Measurements from ENCODE around the gene ZNF625.
A peak's percentile ranks its signal among the peaks of the same experiment; 100 is the strongest.

Gene ZNF625

GRCh38 chr19:12187625-12188024, 31.1 kb upstream of the ZNF625 start:
- Histone ChIP-seq H3K4me1 (ENCODE audit: insufficient read depth, low read length, poor library complexity, severe bottlenecking) (no peaks in the 10 kb centered on the region), H4K20me1 (ENCODE audit: insufficient read depth, low read length, poor library complexity, severe bottlenecking) (no peaks in the 10 kb centered on the region), H3K4me2 (ENCODE audit: low read depth, low read length, poor library complexity, severe bottlenecking) (no peak overlapping the region), H3K9me3 (ENCODE audit: insufficient read depth, low read depth, low read length) (peaks cover 39% of the 10 kb centered on the region), H3K4me3 (ENCODE audit: low read length, poor library complexity, severe bottlenecking) (no peak overlapping the region), H3K9me2 (replicated peaks; ENCODE audit: low read depth, low read length) (no peaks in the 10 kb centered on the region), H3F3A (ENCODE audit: low read depth) (no peaks in the 10 kb centered on the region), H3K9ac (ENCODE audit: low read depth, low read length, poor library complexity, severe bottlenecking) (no peak overlapping the region), H3K27me3 (ENCODE audit: insufficient read depth, low read length, poor library complexity, severe bottlenecking) (no peaks in the 10 kb centered on the region), H3K36me3 (ENCODE audit: insufficient read depth, low read length) (peaks cover 77% of the 10 kb centered on the region), H3K79me2 (ENCODE audit: insufficient read depth, low read length) (peaks cover 26% of the 10 kb centered on the region), H2AFZ (ENCODE audit: low read length) (no peak overlapping the region)
- TF ChIP-seq EZH2phosphoT487 (IDR thresholded peaks at IDR 0.05; ENCODE audit: borderline replicate concordance): no peak
- TF ChIP-seq, protein P1, sequence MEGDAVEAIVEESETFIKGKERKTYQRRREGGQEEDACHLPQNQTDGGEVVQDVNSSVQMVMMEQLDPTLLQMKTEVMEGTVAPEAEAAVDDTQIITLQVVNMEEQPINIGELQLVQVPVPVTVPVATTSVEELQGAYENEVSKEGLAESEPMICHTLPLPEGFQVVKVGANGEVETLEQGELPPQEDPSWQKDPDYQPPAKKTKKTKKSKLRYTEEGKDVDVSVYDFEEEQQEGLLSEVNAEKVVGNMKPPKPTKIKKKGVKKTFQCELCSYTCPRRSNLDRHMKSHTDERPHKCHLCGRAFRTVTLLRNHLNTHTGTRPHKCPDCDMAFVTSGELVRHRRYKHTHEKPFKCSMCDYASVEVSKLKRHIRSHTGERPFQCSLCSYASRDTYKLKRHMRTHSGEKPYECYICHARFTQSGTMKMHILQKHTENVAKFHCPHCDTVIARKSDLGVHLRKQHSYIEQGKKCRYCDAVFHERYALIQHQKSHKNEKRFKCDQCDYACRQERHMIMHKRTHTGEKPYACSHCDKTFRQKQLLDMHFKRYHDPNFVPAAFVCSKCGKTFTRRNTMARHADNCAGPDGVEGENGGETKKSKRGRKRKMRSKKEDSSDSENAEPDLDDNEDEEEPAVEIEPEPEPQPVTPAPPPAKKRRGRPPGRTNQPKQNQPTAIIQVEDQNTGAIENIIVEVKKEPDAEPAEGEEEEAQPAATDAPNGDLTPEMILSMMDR (conservative IDR thresholded peaks at IDR 0.05; ENCODE audit: low read length): no peak

DNA sequence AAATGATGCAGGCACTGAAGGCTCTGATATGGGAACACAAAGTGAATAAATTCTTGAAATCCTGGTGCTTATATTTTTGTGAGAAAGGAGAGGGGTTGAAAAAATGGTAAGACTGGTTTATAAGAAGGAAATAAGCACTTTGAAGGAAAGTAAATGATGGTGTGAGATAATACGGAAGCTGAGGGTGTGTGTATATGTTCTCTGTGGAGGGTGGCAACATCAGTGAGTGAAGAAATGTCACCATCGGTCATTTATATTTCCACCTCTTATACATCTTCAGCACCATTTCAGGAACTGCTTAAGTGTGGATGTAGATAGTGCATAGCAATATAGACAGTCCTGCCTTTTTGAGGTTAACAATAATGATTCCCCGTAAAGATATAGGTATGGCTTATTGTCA, 23.8 kb upstream of the ZNF625 start:
- Histone ChIP-seq H3K27me3 (ENCODE audit: insufficient read depth, low read length, poor library complexity, severe bottlenecking) (no peaks in the 10 kb centered on the region), H3K36me3 (ENCODE audit: insufficient read depth, low read length) (peaks cover 16% of the 10 kb centered on the region; the same call in 1 of the 2 replicates), H2AFZ (ENCODE audit: low read length) (no peak overlapping the region), H3K9ac (ENCODE audit: low read depth, low read length, poor library complexity, severe bottlenecking) (no peak overlapping the region), H3K9me3 (ENCODE audit: insufficient read depth, low read depth, low read length) (peaks cover 7% of the 10 kb centered on the region; the same call in 1 of the 2 replicates), H3F3A (ENCODE audit: low read depth) (no peaks in the 10 kb centered on the region), H3K79me2 (ENCODE audit: insufficient read depth, low read length) (peaks cover 92% of the 10 kb centered on the region), H3K9me2 (replicated peaks; ENCODE audit: low read depth, low read length) (no peaks in the 10 kb centered on the region), H3K4me2 (ENCODE audit: low read depth, low read length, poor library complexity, severe bottlenecking) (no peak overlapping the region), H4K20me1 (ENCODE audit: insufficient read depth, low read length, poor library complexity, severe bottlenecking) (peaks cover 7% of the 10 kb centered on the region), H3K4me3 (ENCODE audit: low read length, poor library complexity, severe bottlenecking) (no peak overlapping the region), H3K4me1 (ENCODE audit: insufficient read depth, low read length, poor library complexity, severe bottlenecking) (no peaks in the 10 kb centered on the region)
- no peak for TF ChIP-seq EZH2phosphoT487 (IDR thresholded peaks at IDR 0.05; ENCODE audit: borderline replicate concordance)
- TF ChIP-seq, protein P1 (conservative IDR thresholded peaks at IDR 0.05; ENCODE audit: low read length): no peak

DNA sequence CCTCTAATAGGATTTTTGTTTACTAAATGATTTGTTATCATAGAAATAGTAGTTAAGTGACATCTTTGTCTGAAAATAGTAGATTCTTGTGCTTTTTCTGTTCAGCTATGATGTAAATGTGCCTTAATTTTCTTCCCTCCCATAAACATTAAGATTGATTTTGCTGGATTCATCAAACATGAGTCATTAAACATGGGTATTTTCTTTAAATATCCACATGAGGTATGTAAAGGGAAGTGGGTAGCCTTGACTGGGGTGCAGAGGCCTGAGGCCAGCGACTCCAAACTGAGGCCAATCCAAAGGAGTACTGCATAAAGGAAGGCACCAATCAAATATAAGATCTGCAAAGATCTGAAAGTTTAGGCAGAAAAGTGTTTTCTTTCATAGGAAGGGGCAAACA, 10.1 kb upstream of the ZNF625 start:
- Histone ChIP-seq H3K27me3 (ENCODE audit: insufficient read depth, low read length, poor library complexity, severe bottlenecking) (peaks cover 4% of the 10 kb centered on the region), H3F3A (ENCODE audit: low read depth) (no peaks in the 10 kb centered on the region), H3K79me2 (ENCODE audit: insufficient read depth, low read length) (peaks cover 80% of the 10 kb centered on the region), H3K9me3 (ENCODE audit: insufficient read depth, low read depth, low read length) (no peaks in the 10 kb centered on the region), H3K4me3 (ENCODE audit: low read length, poor library complexity, severe bottlenecking) (peak overlapping the region; percentile 49), H3K36me3 (ENCODE audit: insufficient read depth, low read length) (peaks cover 9% of the 10 kb centered on the region; the same call in 1 of the 2 replicates), H2AFZ (ENCODE audit: low read length) (no peak overlapping the region), H3K4me1 (ENCODE audit: insufficient read depth, low read length, poor library complexity, severe bottlenecking) (peaks cover 35% of the 10 kb centered on the region), H4K20me1 (ENCODE audit: insufficient read depth, low read length, poor library complexity, severe bottlenecking) (peaks cover 36% of the 10 kb centered on the region), H3K9me2 (replicated peaks; ENCODE audit: low read depth, low read length) (no peaks in the 10 kb centered on the region), H3K9ac (ENCODE audit: low read depth, low read length, poor library complexity, severe bottlenecking) (peak overlapping the region; percentile 34), H3K4me2 (ENCODE audit: low read depth, low read length, poor library complexity, severe bottlenecking) (peak overlapping the region; percentile 84)
- no peak for TF ChIP-seq EZH2phosphoT487 (IDR thresholded peaks at IDR 0.05; ENCODE audit: borderline replicate concordance)
- TF ChIP-seq, protein P1 (conservative IDR thresholded peaks at IDR 0.05; ENCODE audit: low read length): no peak

Measured in Loucy (cell line).